ENCODE results near the gene CERK. TPM values are rescaled to one million over a fixed set of nuclear protein-coding genes. Genes with fewer than 3 reads are reported as not detected.

CERK gene
- total RNA-seq, 4 donors from 2014 or later: 20.3 to 42.0 (median 24.7) TPM

GRCh38 chr22:46732041-46732379 lies 6.0 kb downstream of the CERK start:
- TF ChIP-seq POLR2A (IDR thresholded peaks at IDR 0.05) (no peak), CTCF (IDR thresholded peaks at IDR 0.05) (no peak), EP300 (IDR thresholded peaks at IDR 0.05) (no peak)
- no peak for DNase-seq (ENCODE audit: low spot score in 2 of 2)
- Histone ChIP-seq H3K27me3 (no peaks in the 10 kb centered on the region), H3K9me3 (no peaks in the 10 kb centered on the region), H3K4me1 (peaks cover 0 to 79% (median 43%) of the 10 kb centered on the region in 4 donors), H3K4me3 (no peak overlapping the region), H3K36me3 (peaks cover 0 to 21% (median 0%) of the 10 kb centered on the region in 3 donors), H3K27ac (peak overlapping the region in 3 of 4 donors; percentile 36 to 53 (median 44))
- WGBS, 2 donors: 82 to 90% methylated on average over 14 of the region's 14 CpGs

- 37 to 62% methylated on average over 16 to 19 of the region's 22 CpGs for WGBS, 2 donors
- no peak for TF ChIP-seq CTCF (IDR thresholded peaks at IDR 0.05)
- TF ChIP-seq POLR2A (IDR thresholded peaks at IDR 0.05): no peak
- no peak for TF ChIP-seq EP300 (IDR thresholded peaks at IDR 0.05)
- Histone ChIP-seq H3K27ac (peak overlapping the region in 3 of 4 donors; percentile 36 to 53 (median 44)), H3K4me3 (no peak overlapping the region), H3K4me1 (peaks cover 0 to 79% (median 38%) of the 10 kb centered on the region in 4 donors), H3K9me3 (no peaks in the 10 kb centered on the region), H3K27me3 (no peaks in the 10 kb centered on the region), H3K36me3 (peaks cover 0 to 21% (median 0%) of the 10 kb centered on the region in 3 donors)
- DNase-seq (ENCODE audit: low spot score in 2 of 2): no peak
Observed at GRCh38 chr22:46731246-46732040, 6.6 kb downstream of the CERK start.

GRCh38 chr22:46730568-46731245 lies 7.3 kb downstream of the CERK start:
- H3K4me3 ChIP-seq: no peak overlapping the region
- 59 to 72% methylated on average over 8 of the region's 9 CpGs for WGBS, 2 donors
- DNase-seq (ENCODE audit: low spot score in 2 of 2): no peak
- H3K4me1 ChIP-seq: peaks cover 0 to 79% (median 31%) of the 10 kb centered on the region in 4 donors
- peaks cover 0 to 21% (median 3%) of the 10 kb centered on the region in 3 donors for H3K36me3 ChIP-seq
- H3K9me3 ChIP-seq: no peaks in the 10 kb centered on the region
- H3K27ac ChIP-seq: peak overlapping the region in 1 of 4 donors; percentile 53
- no peak for TF ChIP-seq EP300 (IDR thresholded peaks at IDR 0.05)
- TF ChIP-seq CTCF (IDR thresholded peaks at IDR 0.05): no peak
- no peak for TF ChIP-seq POLR2A (IDR thresholded peaks at IDR 0.05)
- no peaks in the 10 kb centered on the region for H3K27me3 ChIP-seq

GRCh38 chr22:46728470-46728869 lies 9.6 kb downstream of the CERK start:
- no peak overlapping the region for H3K4me3 ChIP-seq
- H3K27ac ChIP-seq: no peak overlapping the region
- H3K27me3 ChIP-seq: no peaks in the 10 kb centered on the region
- TF ChIP-seq EP300 (IDR thresholded peaks at IDR 0.05): no peak
- TF ChIP-seq CTCF (IDR thresholded peaks at IDR 0.05): no peak
- TF ChIP-seq POLR2A (IDR thresholded peaks at IDR 0.05): no peak
- no peak for DNase-seq (ENCODE audit: low spot score in 2 of 2)
- H3K36me3 ChIP-seq: peaks cover 0 to 27% (median 6%) of the 10 kb centered on the region in 3 donors
- H3K4me1 ChIP-seq: peaks cover 0 to 58% (median 13%) of the 10 kb centered on the region in 4 donors
- 80 to 84% methylated on average over 10 to 11 of the region's 11 CpGs for WGBS, 2 donors
- H3K9me3 ChIP-seq: no peaks in the 10 kb centered on the region
